Heart left ventricle (tissue), 13 donors: Measurements from ENCODE around the gene ACKR2.

ENCODE experiments used
- POLR2A ChIP-seq, 2 donors: fragments of 450-650 bp; IDR thresholded peaks; one replicate each; pipeline ENCODE4 v1.6.1; 2017; ENCODE audit warnings: antibody characterized with exemption in 2 of 2, mild to moderate bottlenecking in 2 of 2, moderate library complexity in 2 of 2
- TF ChIP-seq, protein P1 (sequence below), 12 donors: fragments of 200-600 bp; sonication (generic) in 4 of 12; IDR thresholded peaks; one replicate each; pipeline versions ENCODE4 v1.5.0 to v1.8.0; 2018 to 2022; ENCODE audit warnings: antibody characterized with exemption in 12 of 12, mild to moderate bottlenecking in 5 of 12
- donor health status: ischemic (EF 13 %, LVEDD 7.1; RV severe dilation, severe dysfunction).
- donor health status: DM: no; HTN: yes; CAD: no.
- donor health status: DM: no; HTN: no; CAD: no.
- donor health status: ischemic (EF 25% LVEDD 6.9; RV normal size, moderate dysfunction).
- donor health status: ischemic (EF 25% LVEDD 5.7; RV mildly dilated, moderate dysfunction).
- donor health status: ischemic (EF 35%, LVEDD 5.7; RV mildly dilated, moderate dysfunction).
- donor health status: nonischemic (EF 11% LVEDD 7.7; RV severe dilation, severe dysfunction).
- donor health status: DM: yes; HTN: yes; CAD: no.
- donor health status: PGD.
- donor health status: ischemic (EF 29% LVEDD 5.4; RV normal size, mild dysfunction).
- donor health status: nonischemic (EF 23%, LVEDD 6.1; RV moderate dilation, normal function).

DNA sequence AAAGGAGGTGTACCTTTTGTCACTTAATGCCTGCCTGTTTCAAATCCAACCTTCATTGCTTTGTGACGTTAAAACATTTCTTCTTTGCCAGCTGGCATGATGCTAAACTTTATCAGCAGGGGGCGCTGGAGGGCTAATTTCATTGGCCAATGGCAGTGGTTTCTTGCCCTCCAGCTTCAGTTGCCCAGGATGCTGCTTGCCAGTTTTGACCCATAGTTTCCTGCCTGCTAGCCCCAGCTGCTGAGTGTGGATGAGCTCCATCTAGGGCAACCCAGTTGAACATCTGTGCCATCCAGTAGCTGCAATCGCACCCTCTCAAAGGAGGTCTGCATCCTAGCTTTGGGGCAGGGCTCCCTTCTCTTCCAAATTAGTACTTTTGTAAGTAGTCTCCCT lies 22.1 kb downstream of the ACKR2 start:
- TF ChIP-seq POLR2A (IDR thresholded peaks at IDR 0.05), result no peak
- TF ChIP-seq, protein P1, sequence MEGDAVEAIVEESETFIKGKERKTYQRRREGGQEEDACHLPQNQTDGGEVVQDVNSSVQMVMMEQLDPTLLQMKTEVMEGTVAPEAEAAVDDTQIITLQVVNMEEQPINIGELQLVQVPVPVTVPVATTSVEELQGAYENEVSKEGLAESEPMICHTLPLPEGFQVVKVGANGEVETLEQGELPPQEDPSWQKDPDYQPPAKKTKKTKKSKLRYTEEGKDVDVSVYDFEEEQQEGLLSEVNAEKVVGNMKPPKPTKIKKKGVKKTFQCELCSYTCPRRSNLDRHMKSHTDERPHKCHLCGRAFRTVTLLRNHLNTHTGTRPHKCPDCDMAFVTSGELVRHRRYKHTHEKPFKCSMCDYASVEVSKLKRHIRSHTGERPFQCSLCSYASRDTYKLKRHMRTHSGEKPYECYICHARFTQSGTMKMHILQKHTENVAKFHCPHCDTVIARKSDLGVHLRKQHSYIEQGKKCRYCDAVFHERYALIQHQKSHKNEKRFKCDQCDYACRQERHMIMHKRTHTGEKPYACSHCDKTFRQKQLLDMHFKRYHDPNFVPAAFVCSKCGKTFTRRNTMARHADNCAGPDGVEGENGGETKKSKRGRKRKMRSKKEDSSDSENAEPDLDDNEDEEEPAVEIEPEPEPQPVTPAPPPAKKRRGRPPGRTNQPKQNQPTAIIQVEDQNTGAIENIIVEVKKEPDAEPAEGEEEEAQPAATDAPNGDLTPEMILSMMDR (IDR thresholded peaks at IDR 0.05), result peak; percentile 62 to 83 (median 73)
